GM23338 (cell line): ENCODE results near the gene MRM2.

Source experiments
- CTCF ChIP-seq, 2 experiments: fragments of 200-600 bp in 1 of 2; sonication (generic) in 1 of 2; conservative IDR thresholded peaks; 2 replicates each; pipeline versions ENCODE4 v1.5.1 to v1.6.1; 2016 to 2017; ENCODE audit warnings: antibody characterized with exemption in 2 of 2, low read depth in 2 of 2, mild to moderate bottlenecking in 2 of 2, moderate library complexity in 1 of 2
- REST ChIP-seq: IDR thresholded peaks from one replicate; pipeline ENCODE4 v1.6.1; 2018; ENCODE audit warnings: antibody characterized with exemption; ENCODE audit not compliant: unreplicated experiment

- TF ChIP-seq CTCF (conservative IDR thresholded peaks at IDR 0.05; ENCODE audit: low read depth in 2 of 2) (peak; percentile 81 to 86), REST (no peak)
Observed at GRCh38 chr7:2247141-2247995, 5.4 kb upstream of the MRM2 start.
